Measurements from ENCODE around the gene CEP170.

Gene CEP170

GRCh38 chr1:243254927-243255790, at the start of gene CEP170:
Gene CEP170 (minus strand): TSS chr1:243255281. CDS start chr1:243225280, 30,001 bp downstream.
- peak; percentile 69 to 82 for DNase-seq (ENCODE audit: low read depth in 2 of 2, low spot score in 1 of 2)

- DNase-seq (ENCODE audit: low read depth in 2 of 2, low spot score in 1 of 2), result no peak
These were observed 46.0 kb upstream of the CEP170 start for GRCh38 chr1:243301059-243301458.

- no peak for DNase-seq (ENCODE audit: low read depth in 2 of 2, low spot score in 1 of 2)
These were observed 44.0 kb upstream of the CEP170 start for GRCh38 chr1:243299069-243299468.

DNA sequence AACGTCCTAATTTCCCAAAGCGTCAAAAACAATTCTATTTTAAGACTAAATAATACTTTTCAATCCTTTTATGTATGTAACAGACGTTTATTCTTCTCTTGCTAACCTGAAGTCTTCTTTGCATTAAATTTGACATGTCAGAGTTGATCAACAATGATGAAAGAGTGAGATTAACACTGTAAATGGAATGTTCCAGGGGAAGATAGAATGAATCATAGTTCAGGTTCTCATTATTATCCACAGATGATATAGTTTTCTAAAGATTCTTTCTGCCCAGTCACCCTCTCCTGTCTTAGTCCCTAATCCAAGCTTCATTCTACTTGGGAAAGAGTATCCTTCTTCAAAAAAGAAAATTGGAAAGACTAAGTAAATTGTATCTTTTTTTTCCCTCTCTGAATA, 39.6 kb upstream of the CEP170 start:
- DNase-seq (ENCODE audit: low read depth in 2 of 2, low spot score in 1 of 2), result no peak

DNA sequence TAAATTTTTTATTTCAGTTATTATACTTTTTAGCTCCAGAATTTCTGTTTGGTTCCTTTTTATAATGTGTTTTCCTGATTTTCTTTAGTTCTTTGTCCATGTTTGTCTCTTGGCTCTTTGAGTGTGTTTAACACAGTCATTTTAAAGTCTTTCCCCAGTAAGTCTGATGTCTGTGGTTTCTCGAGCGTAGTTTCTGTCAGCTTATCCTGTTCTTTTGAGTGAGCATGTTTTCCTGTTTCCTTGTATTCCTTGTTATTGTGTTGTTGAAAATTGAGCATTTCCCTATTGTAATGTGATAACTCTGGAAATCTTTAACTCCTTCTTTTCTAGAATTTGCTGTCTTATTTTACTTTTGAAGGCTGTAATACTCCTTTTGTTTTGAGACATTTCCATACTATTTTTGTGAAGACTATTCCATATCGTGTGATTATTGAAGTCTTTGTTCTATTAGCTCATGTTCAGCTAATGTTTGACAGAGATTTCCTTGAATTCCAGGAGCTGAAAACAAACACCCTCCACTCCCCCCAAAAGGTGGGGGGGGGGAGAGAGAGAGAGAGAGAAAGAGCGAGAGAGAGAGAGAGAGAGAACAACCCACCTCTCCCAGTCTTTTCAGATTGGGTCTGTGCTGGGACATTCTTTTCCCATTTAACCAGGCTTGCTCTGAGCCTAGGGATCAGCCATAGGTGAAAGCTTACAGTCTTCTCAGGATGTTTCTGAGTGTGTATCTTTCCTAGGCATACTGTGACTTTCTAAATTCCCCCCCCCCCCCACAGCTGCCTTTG, 39.1 kb upstream of the CEP170 start:
- no peak for DNase-seq (ENCODE audit: low read depth in 2 of 2, low spot score in 1 of 2)

GRCh38 chr1:243292117-243292516, 37.0 kb upstream of the CEP170 start:
- no peak for DNase-seq (ENCODE audit: low read depth in 2 of 2, low spot score in 1 of 2)

DNA sequence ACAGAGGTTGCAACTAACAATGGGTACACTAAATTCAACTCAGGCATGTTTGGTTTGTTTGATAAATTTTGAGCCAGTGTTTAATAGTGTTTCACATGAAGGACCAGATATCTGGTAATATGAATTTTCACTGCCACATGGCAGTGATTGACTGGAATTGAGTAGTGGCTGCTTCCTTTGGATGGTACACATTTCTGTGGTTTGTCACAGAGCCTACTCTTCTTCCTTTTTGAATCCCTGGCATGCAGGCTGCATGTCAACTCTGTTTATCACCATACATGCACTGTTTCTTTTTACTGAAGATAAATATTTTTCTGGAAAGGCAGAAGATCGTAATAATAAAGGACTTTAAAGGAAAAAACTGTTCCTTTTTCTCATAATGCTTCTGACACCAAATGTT, 36.2 kb upstream of the CEP170 start:
- no peak for DNase-seq (ENCODE audit: low read depth in 2 of 2, low spot score in 1 of 2)

DNA sequence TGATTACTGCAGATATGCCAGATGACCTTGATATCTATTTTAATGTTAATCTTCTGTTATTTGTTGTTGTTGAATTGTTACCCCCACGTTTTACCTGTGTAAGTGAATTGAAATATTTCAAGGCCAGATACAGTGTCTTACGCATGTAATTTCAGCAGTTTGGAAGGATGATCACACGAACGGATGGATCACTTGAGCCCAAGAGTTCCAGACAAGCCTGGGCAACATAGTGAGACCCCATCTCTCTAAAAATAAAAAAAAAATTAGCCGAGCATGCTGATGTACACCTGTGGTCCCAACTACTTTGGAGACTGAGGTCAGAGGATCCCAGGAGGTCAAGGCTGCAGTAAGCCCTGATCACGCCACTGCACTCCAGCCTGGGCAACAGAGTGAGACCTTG, 33.0 kb upstream of the CEP170 start:
- no peak for DNase-seq (ENCODE audit: low read depth in 2 of 2, low spot score in 1 of 2)

GRCh38 chr1:243287652-243288051, 32.6 kb upstream of the CEP170 start:
- no peak for DNase-seq (ENCODE audit: low read depth in 2 of 2, low spot score in 1 of 2)

DNA sequence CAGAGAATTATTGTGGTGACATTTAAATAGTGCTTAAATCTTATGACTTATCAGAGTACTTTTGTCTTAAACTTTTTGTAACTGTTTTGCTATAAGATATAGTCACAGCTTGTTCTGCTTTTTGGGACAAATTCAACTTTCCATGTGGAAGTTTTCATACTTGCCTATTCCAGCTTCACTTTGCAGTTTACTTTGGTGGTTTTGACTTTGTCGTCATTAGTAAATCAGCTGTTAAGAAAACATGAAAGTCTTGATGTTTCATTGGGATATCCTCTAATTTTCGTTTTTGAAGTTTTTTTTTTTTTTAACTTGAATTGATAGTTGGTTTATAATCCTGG, 32.0 kb upstream of the CEP170 start:
- DNase-seq (ENCODE audit: low read depth in 2 of 2, low spot score in 1 of 2), result no peak

DNA sequence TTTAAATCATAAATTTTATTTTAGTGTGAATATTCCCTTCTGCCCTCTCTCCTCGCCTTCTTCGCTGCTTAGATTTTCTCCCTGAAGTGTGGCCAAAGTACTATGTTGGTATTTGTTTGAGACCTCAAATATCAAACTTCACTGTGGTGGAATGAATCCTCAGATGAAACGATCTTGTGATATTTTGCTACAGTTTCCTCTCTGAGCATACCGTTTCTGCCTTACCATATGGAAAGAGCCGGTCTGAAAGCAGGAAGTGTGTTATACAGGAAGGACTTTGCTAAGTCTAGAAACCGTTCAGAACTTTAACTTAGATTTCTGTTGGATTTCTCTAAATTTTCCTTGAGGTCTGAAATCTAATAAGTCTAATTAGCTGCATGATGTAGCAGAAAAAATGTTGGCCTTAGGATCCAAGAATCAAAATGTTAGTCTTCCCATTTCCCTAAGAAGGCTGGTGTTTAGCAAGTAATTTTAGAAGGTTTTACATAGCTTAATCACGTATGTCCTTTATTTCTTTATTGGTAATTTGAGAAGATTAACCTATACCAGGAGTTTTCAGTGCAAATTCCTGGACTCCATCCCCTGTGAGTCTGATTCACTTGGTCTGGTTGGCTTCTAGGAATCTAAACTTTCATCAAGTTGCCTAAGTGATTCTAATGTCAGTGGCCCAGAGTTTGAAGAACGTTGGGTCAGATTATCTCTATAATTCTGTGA, 31.5 kb upstream of the CEP170 start:
- DNase-seq (ENCODE audit: low read depth in 2 of 2, low spot score in 1 of 2), result no peak

GRCh38 chr1:243281672-243282071, 26.6 kb upstream of the CEP170 start:
- no peak for DNase-seq (ENCODE audit: low read depth in 2 of 2, low spot score in 1 of 2)

GRCh38 chr1:243280571-243281129, 25.6 kb upstream of the CEP170 start:
- DNase-seq (ENCODE audit: low read depth in 2 of 2, low spot score in 1 of 2), result no peak

DNA sequence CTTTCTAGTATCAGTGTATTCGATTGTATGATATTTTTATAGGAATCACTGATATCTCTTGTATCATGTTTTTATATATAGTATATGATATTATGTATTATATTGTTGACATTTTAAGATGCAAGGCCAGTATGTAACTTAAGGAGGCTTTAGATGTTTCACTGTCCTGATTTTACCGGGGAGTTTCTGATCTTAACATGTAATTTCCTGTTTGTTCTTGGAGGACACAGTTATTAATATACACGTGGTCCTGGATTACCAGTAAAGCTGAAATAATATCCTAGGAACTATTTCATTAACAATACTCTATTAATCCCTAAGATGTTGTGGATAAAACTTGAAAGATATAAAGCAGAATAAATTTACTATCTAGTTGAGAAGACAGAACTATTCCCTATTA, 20.2 kb upstream of the CEP170 start:
- no peak for DNase-seq (ENCODE audit: low read depth in 2 of 2, low spot score in 1 of 2)

DNA sequence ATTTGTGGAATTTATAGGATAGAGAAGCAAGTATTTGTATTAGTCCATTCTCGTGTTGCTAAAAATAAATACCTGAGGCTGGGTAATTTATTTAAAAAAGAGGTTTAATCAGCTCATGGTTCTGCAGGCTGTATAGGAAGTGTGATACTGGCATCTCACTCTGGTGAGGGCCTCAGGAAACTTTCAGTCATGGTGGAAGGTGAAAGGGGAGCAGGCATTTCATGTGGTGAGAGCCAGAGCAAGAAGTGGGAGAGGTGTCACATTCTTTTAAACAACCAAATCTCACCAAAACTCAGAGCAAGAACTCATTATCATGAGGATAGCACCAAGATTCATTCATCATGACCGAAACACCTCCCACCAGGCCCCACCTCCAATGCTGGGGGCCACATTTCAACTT, 18.9 kb upstream of the CEP170 start:
- no peak for DNase-seq (ENCODE audit: low read depth in 2 of 2, low spot score in 1 of 2)

DNA sequence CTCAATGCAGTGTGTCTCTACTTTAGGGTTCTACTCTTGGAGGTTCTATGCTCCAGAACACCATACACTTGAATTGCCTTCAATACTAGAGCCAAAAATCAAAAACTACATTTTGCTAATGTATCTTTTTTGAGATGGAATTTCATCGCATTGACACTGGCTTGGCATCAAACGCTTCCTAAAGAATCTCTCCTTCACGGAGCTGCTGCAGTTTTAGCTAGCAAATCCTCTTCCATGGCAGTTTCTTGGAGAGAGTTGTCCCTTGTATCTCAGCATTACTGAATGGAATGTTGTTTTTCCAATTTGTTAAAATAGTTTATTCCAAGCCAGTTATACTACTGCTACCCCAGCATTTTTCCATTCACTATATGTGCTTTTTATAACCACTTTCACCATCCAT, 18.4 kb upstream of the CEP170 start:
- no peak for DNase-seq (ENCODE audit: low read depth in 2 of 2, low spot score in 1 of 2)

GRCh38 chr1:243272401-243272800, 17.3 kb upstream of the CEP170 start:
- no peak for DNase-seq (ENCODE audit: low read depth in 2 of 2, low spot score in 1 of 2)

- no peak for DNase-seq (ENCODE audit: low read depth in 2 of 2, low spot score in 1 of 2)
These were observed 16.9 kb upstream of the CEP170 start for GRCh38 chr1:243271996-243272395.

DNA sequence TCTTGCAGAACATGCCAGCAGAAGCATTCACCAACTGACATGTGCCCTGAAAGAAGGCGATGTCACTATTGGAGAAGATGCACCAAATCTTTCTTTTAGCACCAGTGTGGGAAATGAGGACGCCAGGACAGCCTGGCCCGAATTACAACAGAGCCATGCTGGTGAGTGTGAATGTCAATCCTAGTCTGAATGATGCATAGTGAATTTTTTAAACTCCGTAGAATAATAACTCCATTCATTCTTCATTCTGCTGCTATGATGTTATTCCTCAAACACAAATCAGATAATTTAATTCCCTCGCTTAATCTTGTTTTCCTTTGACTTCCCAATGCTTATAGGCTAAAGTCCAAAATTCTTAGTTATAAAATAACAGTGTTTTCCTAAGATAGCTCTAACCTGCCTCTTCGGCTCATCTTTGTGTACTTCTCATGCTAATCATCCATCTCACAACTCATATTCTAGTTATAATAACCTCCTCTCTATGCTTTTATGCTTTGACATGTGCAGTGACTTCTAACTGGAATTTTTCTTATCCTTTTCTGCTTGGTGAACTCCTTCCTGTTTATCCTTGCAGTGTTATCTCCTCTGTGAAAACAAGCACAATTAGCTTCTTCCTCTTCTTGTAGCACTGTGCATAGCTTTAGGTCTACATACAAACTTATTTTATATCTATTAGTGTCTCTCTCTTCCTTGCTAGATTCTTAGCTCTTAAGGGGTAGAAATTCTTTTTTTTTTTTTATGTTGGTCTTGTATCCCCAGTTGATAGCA, 15.2 kb upstream of the CEP170 start:
- DNase-seq (ENCODE audit: low read depth in 2 of 2, low spot score in 1 of 2), result no peak

GRCh38 chr1:243269461-243269801, 14.3 kb upstream of the CEP170 start:
- no peak for DNase-seq (ENCODE audit: low read depth in 2 of 2, low spot score in 1 of 2)
